Stimulated activated CD8-positive, alpha-beta memory T cell treated with anti-CD3 and anti-CD28 coated beads, Interleukin-4, amount 100 ng/mL, for 48 hours (primary cell): ENCODE results near the gene COA8.

Experiments used
- DNase-seq: peaks from one replicate; pipeline ENCODE4 v3.0.0-alpha.2; 2020

Gene COA8

GRCh38 chr14:103537175-103537990 is 25.4 kb upstream of the COA8 start:
- no peak for DNase-seq

DNA sequence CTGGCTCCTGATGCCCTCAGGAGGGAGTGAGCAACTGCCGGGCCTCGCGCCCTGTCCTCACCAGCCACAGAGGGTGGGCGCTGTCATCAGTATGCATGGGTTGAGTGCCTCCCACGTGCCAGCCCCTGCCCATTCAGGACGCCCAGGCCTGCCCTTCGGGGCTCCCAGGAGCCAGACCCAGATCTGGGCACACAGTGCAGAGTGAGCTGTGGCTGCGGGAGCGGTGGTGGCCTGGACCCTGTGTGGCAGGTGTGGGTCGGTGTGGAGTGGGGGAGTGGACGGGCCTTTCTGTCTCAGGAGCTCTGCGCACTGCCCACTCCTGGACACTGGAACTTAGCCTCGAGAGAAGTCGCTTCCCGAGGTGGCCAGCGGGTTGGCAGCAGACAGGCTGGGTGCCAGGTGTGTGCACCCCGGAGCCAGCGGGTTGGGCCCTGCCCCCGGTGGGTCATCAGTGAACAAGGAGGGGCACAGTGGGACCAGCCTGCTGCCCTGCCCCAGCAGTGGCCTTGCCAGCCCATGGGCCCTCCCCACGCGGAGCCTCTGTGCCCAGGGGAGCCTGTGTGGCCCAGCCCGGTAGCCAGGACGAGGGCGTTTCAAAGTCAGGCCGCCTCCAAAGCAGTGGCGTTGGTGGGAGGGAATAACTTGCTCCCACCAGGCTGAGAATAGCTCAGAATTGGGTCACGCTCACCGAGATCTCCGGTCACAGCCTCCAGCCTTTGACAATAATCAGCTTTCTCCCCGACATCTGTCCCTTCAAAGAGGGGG is 24.3 kb upstream of the COA8 start:
- DNase-seq: no peak

- DNase-seq: no peak
These were observed 23.5 kb upstream of the COA8 start for GRCh38 chr14:103539056-103539825.

DNA sequence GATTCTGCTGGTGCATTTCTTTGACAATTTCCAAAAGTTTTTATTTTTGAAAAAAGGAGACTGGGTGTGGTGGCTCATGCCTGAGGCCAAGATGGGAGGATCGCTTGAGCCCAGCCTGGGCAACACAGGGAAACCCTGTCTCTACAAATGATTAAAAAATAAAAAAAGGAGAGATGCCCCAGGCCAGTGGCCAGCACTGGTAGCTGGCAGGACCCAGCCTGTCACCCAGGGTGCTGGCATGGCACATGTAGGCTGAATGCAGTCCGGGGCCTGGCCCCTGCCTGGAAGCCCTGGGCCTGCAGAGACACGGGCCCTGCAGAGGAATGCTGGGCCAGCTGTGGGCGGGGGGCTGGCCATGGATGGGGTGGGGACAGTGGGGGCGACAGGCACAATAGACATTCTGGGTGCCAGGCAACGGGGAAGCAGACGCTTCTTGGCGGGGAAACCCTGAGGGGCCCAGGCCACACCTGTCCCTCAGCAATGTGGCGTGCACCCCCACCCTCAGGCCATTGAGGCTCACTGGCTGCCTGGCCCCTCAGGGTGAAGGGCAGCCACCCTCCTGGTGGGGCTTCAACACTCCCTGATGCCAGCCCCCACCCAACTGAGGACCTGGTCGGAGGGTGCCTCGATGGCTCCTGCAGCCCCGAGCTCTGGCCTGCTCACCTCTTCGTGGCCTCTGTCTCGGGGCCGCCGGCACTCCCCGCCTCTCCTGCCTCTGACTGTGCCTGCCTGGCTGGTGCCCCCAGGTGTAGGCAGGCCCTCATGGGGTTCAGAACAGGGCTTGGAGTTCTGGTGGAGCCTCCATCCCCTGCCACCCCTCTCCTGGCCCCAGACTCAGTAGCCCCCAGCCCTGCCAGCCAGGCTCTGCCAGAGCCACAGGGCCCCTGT is 21.7 kb upstream of the COA8 start:
- DNase-seq: no peak

GRCh38 chr14:103541709-103542604 is 20.8 kb upstream of the COA8 start:
- no peak for DNase-seq

- DNase-seq: no peak
These were observed 20.1 kb upstream of the COA8 start for GRCh38 chr14:103542605-103543088.

DNA sequence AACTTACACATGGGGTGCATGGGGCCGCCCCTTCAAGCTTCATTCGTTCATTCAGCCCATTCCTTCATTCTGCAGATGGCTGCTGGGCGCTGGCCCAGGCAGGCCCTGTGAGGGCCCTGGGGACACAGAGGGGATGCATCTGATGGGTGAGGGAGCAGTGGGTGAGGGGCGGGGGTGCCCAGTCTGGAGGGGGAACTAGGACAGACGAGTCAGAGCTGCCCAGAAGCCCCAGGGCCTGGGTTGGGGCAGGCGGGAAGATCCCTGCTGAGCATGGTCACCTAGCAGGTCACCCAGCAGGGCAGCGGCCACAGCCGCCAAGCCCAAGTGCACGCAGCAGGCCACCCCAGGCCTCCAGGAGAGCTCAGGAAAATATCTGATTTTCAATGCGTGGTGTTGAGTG is 19.6 kb upstream of the COA8 start:
- no peak for DNase-seq

DNA sequence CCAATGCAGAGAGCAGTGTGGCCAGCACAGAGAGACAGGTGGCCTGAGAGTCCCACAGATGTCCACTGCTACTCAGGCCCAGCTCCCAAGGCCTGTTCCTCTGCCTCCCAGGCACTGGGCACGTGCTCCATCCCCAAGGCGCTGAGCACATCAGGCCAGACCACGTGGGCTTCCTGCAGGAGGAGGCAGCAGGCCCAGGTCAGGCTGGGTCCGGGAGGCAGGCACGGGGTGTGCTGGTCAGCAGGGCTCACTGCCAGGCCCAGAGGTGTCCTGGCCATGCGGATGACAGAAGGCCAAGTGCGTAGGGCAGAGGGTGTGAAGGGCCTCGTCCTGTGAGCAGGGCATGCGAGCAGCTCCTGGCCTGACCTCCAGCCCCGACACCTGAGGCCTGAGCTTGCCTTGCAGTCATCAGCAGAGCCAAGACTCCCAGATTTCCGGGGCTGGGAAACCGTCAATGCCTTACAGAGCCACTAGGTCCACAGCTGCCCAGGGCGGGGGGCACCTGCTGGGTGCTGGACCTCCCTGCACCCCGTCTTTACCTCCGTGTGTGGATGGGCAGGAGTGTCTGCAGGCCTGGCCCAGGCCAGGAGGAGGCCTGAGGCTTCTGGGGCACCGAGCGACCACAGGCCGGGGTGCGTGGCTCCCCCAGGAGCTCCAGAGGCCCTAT is 18.9 kb upstream of the COA8 start:
- no peak for DNase-seq

GRCh38 chr14:103544388-103545218 is 18.2 kb upstream of the COA8 start:
- no peak for DNase-seq

- DNase-seq: no peak
These were observed 17.4 kb upstream of the COA8 start for GRCh38 chr14:103545219-103545914.

GRCh38 chr14:103545915-103546651 is 16.7 kb upstream of the COA8 start:
- no peak for DNase-seq

- DNase-seq: peak; percentile 89
These were observed 15.9 kb upstream of the COA8 start for GRCh38 chr14:103546652-103547454.

DNA sequence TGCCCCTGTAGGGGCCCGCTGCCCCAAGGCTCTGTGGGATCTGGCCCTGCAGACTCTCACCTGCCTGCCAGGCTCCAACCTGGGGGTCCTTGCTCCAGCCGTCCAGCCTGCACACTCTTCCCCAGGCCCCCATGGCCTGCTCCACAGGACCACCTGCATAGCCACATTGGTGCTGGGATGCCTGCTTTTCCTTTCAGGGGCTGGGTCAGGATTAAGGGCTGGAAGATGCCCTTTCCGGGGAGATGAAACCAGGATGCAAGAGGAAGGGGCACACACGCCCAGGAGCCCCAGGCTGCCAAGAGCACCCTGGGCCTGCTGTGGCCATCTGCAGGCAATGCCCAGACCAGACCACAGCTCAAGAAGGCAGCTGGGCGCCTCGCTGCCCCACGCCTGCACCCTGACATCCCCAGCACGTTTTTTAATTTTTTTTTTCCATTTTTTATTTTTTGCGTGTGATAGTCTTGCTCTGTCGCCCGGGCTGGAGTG is 15.3 kb upstream of the COA8 start:
- no peak for DNase-seq

DNA sequence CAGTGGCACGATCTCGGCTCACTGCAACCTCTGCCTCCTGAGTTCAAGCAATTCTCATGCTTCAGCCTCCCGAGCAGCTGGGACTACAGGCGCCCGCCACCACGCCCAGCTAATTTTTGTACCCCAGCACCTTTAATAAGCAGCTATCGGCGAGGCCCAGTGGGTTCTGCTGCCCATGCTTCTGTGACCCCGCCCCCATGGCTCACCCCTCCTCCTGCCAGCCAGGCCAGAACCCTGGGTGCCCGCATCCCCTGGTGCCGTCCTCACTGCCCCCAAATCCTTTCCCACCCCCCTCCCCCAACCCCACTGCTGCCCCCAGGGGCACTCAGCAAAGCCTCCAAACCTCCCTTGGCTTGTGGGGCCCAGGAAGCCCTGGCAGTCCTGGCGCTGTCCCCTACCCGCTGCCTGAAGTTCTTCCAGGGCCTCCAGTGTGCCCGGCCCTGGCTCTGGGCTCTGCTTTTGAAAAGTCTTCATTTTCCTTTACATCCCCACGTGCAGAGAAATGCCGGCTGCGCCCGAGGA is 14.8 kb upstream of the COA8 start:
- no peak for DNase-seq

- no peak for DNase-seq
These were observed 14.1 kb upstream of the COA8 start for GRCh38 chr14:103548463-103549351.
